ENCODE data around the gene PAX8.

- no peak for TF ChIP-seq EZH2 (IDR thresholded peaks at IDR 0.05; ENCODE audit: insufficient read depth, poor library complexity, severe bottlenecking)
- TF ChIP-seq EZH2phosphoT487 (IDR thresholded peaks at IDR 0.05; ENCODE audit: insufficient read depth, low read depth): no peak
Observed at GRCh38 chr2:113196839-113197238, 81.9 kb downstream of the PAX8 start.

Data from GM23248 (cell line).